A549 (cell line): ENCODE results near the gene HMGXB3.

ENCODE experiments used
- CEBPB ChIP-seq, 2 experiments: fragments of >200 bp in 1 of 2; sonication (Bioruptor Twin) in 1 of 2; formaldehyde crosslinking in 1 of 2; IDR thresholded peaks; 2 replicates each; pipeline ENCODE4 v1.6.1; 2012 to 2016
- CHD2 ChIP-seq: fragments of 150-350 bp; IDR thresholded peaks from 2 replicates; pipeline ENCODE4 v1.6.1; 2014; ENCODE audit warnings: low read length; ENCODE audit not compliant: partially characterized antibody
- ELK1 ChIP-seq: fragments of 150-350 bp; IDR thresholded peaks from 2 replicates; pipeline ENCODE4 v1.6.1; 2014; ENCODE audit warnings: low read depth, mild to moderate bottlenecking, low read length
- JUN ChIP-seq, 2 experiments: fragments of >200 bp; sonication (Bioruptor Twin); formaldehyde crosslinking; IDR thresholded peaks; 2 replicates in 1 of 2; 3 replicates in 1 of 2; pipeline ENCODE4 v1.6.1; 2016 to 2017
- JUNB ChIP-seq: fragments of >200 bp; sonication (Bioruptor Twin); formaldehyde crosslinking; IDR thresholded peaks from 2 replicates; pipeline ENCODE4 v1.6.1; 2016
- POLR2A ChIP-seq: IDR thresholded peaks from 2 replicates; pipeline ENCODE4 v1.6.1; 2012; ENCODE audit warnings: mild to moderate bottlenecking, low read length
- POLR2AphosphoS2 ChIP-seq: conservative IDR thresholded peaks from 2 replicates; pipeline ENCODE4 v1.6.1; 2012; ENCODE audit warnings: low read length, improper control_type of control experiment, inconsistent platforms
- SREBF2 ChIP-seq: fragments of 450-650 bp; IDR thresholded peaks from 2 replicates; pipeline ENCODE4 v1.6.1; 2014; ENCODE audit warnings: mild to moderate bottlenecking, moderate library complexity
- TF ChIP-seq, protein P1 (sequence below): fragments of >200 bp; sonication (Bioruptor Twin); formaldehyde crosslinking; IDR thresholded peaks from 3 replicates; pipeline ENCODE4 v1.5.1; 2016
- TF ChIP-seq, protein P2 (sequence below): IDR thresholded peaks from 2 replicates; pipeline ENCODE4 v1.6.1; 2012

DNA sequence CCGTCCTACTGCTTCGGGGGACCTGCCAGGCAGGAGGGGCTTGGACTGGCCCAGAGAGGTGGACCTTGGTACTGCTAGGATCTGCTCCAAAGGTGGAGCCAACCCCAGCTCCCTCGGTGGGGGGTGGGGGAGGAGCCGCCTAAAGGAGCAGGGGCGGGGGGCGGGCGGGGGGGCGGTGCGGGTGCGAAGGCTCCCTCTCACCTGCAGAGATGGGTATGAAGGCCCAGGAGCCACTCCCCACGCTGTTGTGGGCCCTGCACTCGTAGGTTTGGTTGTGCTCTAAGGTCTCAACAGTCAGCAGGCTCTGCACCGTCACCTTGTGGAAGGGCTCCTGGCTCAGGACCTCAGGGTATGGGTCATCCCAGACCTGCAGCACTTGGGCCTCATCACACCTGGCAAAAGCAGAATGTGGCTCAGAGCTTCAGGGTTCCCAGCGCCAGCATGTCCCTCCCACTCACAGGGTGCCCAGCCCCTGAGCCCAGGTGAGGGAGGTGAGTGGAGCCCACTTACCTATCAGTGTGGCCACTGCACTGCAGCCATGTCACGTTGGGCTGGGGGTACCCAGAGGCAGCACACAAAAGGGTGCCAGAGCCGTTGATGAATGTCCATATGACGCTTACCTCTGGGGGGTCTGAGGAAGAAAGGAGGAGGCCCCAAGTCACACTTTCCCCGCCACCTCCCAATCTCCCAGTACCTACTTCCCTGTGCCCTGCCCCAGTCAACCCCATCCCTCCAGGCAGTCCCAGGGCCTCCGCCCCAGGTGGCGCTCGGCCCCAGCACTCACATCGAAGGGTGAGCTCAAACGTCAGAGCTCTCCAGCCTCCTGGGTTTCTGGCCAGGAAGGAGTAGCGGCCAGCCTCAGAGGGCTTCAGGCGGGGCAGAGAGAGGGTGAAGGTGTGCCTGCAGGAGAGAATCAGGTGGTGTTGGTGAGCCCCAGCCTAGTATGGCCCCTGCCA is 69.4 kb downstream of the HMGXB3 start:
- no peak for TF ChIP-seq SREBF2
- no peak for TF ChIP-seq CEBPB (IDR thresholded peaks at IDR 0.05)
- TF ChIP-seq, protein P1, sequence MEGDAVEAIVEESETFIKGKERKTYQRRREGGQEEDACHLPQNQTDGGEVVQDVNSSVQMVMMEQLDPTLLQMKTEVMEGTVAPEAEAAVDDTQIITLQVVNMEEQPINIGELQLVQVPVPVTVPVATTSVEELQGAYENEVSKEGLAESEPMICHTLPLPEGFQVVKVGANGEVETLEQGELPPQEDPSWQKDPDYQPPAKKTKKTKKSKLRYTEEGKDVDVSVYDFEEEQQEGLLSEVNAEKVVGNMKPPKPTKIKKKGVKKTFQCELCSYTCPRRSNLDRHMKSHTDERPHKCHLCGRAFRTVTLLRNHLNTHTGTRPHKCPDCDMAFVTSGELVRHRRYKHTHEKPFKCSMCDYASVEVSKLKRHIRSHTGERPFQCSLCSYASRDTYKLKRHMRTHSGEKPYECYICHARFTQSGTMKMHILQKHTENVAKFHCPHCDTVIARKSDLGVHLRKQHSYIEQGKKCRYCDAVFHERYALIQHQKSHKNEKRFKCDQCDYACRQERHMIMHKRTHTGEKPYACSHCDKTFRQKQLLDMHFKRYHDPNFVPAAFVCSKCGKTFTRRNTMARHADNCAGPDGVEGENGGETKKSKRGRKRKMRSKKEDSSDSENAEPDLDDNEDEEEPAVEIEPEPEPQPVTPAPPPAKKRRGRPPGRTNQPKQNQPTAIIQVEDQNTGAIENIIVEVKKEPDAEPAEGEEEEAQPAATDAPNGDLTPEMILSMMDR = no peak
- TF ChIP-seq CHD2 = no peak
- no peak for TF ChIP-seq POLR2A
- TF ChIP-seq ELK1 = no peak
- TF ChIP-seq, protein P2, sequence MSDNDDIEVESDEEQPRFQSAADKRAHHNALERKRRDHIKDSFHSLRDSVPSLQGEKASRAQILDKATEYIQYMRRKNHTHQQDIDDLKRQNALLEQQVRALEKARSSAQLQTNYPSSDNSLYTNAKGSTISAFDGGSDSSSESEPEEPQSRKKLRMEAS = no peak
- no peak for TF ChIP-seq JUNB
- no peak for TF ChIP-seq POLR2AphosphoS2
- no peak for TF ChIP-seq JUN (IDR thresholded peaks at IDR 0.05)
